ENCODE results near the gene PARN.
A peak's percentile ranks its signal among the peaks of the same experiment; 100 is the strongest.

DNA sequence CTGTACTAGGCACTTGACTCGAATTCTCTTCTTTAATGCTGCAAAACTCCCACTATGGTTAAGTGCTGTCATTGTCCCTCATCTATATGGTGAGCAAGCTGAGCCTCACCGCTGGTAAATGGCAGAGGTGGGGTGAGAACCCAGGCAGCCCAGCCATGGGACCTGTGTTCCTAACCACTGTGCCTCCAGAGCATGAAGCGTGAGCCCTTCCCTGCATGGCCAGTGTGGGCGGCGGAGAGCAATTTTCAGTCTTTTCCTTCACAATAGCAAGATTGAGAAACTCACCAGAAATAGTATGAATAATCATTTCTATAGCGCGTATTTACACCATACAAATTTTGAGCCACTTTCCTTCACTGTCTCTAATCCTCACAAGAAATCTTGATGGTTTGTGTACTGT, 11.9 kb upstream of the PARN start:
- TF ChIP-seq TEAD4 (IDR thresholded peaks at IDR 0.05; ENCODE audit: low read depth, low read length) (no peak), ZNF274 (IDR thresholded peaks at IDR 0.05; ENCODE audit: borderline replicate concordance, extremely low read depth, low read length) (no peak), FOSL1 (IDR thresholded peaks at IDR 0.05; ENCODE audit: insufficient read depth, low read depth, low read length) (no peak), EP300 (IDR thresholded peaks at IDR 0.05; ENCODE audit: borderline replicate concordance in 1 of 2, low read depth in 2 of 2, low read length in 2 of 2) (no peak), BRCA1 (IDR thresholded peaks at IDR 0.05; ENCODE audit: low read depth, low read length) (no peak), POLR2A (IDR thresholded peaks at IDR 0.05; ENCODE audit: control extremely low read depth in 1 of 2, low read depth in 2 of 2, low read length in 2 of 2) (peak in 1 of 2 experiments; percentile 22; a peak in 1 of 3 replicates), KDM1A (IDR thresholded peaks at IDR 0.05; ENCODE audit: borderline replicate concordance, low read length) (peak; percentile 26; the same call in 1 of the 2 replicates), JUND (IDR thresholded peaks at IDR 0.05; ENCODE audit: low read length) (no peak)
- TF ChIP-seq, protein P1, sequence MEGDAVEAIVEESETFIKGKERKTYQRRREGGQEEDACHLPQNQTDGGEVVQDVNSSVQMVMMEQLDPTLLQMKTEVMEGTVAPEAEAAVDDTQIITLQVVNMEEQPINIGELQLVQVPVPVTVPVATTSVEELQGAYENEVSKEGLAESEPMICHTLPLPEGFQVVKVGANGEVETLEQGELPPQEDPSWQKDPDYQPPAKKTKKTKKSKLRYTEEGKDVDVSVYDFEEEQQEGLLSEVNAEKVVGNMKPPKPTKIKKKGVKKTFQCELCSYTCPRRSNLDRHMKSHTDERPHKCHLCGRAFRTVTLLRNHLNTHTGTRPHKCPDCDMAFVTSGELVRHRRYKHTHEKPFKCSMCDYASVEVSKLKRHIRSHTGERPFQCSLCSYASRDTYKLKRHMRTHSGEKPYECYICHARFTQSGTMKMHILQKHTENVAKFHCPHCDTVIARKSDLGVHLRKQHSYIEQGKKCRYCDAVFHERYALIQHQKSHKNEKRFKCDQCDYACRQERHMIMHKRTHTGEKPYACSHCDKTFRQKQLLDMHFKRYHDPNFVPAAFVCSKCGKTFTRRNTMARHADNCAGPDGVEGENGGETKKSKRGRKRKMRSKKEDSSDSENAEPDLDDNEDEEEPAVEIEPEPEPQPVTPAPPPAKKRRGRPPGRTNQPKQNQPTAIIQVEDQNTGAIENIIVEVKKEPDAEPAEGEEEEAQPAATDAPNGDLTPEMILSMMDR (IDR thresholded peaks at IDR 0.05; ENCODE audit: control extremely low read depth in 1 of 3, insufficient read depth in 1 of 3, low read depth in 1 of 3, low read length in 3 of 3) = peak; percentile 19 to 46 (median 31); a peak in 3 of 4 replicates
